ENCODE data around the gene BLCAP. TPM values are rescaled to one million over a fixed set of nuclear protein-coding genes. Genes with fewer than 3 reads are reported as not detected.

BLCAP gene
- total RNA-seq, 1 donor from 2014 or later: 97.2 TPM

- Mint-ChIP-seq H3K27me3 (ENCODE audit: unreplicated experiment) (peaks cover 12% of the 10 kb centered on the region), H3K4me3 (ENCODE audit: unreplicated experiment) (peak overlapping the region; percentile 95), H3K9me3 (ENCODE audit: unreplicated experiment) (peaks cover 12% of the 10 kb centered on the region), H3K36me3 (ENCODE audit: unreplicated experiment) (peaks cover 6% of the 10 kb centered on the region), H3K4me1 (ENCODE audit: low read depth, unreplicated experiment) (peaks cover 35% of the 10 kb centered on the region), H3K27ac (ENCODE audit: unreplicated experiment) (no peak overlapping the region)
- TF ChIP-seq, protein P1, sequence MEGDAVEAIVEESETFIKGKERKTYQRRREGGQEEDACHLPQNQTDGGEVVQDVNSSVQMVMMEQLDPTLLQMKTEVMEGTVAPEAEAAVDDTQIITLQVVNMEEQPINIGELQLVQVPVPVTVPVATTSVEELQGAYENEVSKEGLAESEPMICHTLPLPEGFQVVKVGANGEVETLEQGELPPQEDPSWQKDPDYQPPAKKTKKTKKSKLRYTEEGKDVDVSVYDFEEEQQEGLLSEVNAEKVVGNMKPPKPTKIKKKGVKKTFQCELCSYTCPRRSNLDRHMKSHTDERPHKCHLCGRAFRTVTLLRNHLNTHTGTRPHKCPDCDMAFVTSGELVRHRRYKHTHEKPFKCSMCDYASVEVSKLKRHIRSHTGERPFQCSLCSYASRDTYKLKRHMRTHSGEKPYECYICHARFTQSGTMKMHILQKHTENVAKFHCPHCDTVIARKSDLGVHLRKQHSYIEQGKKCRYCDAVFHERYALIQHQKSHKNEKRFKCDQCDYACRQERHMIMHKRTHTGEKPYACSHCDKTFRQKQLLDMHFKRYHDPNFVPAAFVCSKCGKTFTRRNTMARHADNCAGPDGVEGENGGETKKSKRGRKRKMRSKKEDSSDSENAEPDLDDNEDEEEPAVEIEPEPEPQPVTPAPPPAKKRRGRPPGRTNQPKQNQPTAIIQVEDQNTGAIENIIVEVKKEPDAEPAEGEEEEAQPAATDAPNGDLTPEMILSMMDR (IDR thresholded peaks at IDR 0.05; ENCODE audit: partially characterized antibody, unreplicated experiment): no peak
- DNase-seq: no peak
These were observed 1.9 kb downstream of the BLCAP start for GRCh38 chr20:37525810-37526209.

- Mint-ChIP-seq H3K9me3 (ENCODE audit: unreplicated experiment) (peaks cover 18% of the 10 kb centered on the region), H3K36me3 (ENCODE audit: unreplicated experiment) (peaks cover 12% of the 10 kb centered on the region), H3K4me1 (ENCODE audit: low read depth, unreplicated experiment) (peaks cover 42% of the 10 kb centered on the region), H3K27ac (ENCODE audit: unreplicated experiment) (peak overlapping the region; percentile 19), H3K27me3 (ENCODE audit: unreplicated experiment) (peaks cover 19% of the 10 kb centered on the region), H3K4me3 (ENCODE audit: unreplicated experiment) (peak overlapping the region; percentile 95)
- no peak for DNase-seq
- TF ChIP-seq, protein P1 (IDR thresholded peaks at IDR 0.05; ENCODE audit: partially characterized antibody, unreplicated experiment): no peak
These were observed 2.6 kb downstream of the BLCAP start for GRCh38 chr20:37524859-37525708.

GRCh38 chr20:37523911-37524700 is 3.6 kb downstream of the BLCAP start:
- Mint-ChIP-seq H3K9me3 (ENCODE audit: unreplicated experiment) (peaks cover 16% of the 10 kb centered on the region), H3K27me3 (ENCODE audit: unreplicated experiment) (peaks cover 19% of the 10 kb centered on the region), H3K36me3 (ENCODE audit: unreplicated experiment) (peaks cover 12% of the 10 kb centered on the region), H3K4me1 (ENCODE audit: low read depth, unreplicated experiment) (peaks cover 44% of the 10 kb centered on the region), H3K4me3 (ENCODE audit: unreplicated experiment) (peak overlapping the region; percentile 61), H3K27ac (ENCODE audit: unreplicated experiment) (peak overlapping the region; percentile 52)
- TF ChIP-seq, protein P1 (IDR thresholded peaks at IDR 0.05; ENCODE audit: partially characterized antibody, unreplicated experiment): no peak
- no peak for DNase-seq

GRCh38 chr20:37523012-37523391 is 4.7 kb downstream of the BLCAP start:
- H3K27ac Mint-ChIP-seq (ENCODE audit: unreplicated experiment): peak overlapping the region; percentile 52
- peak overlapping the region; percentile 61 for H3K4me3 Mint-ChIP-seq (ENCODE audit: unreplicated experiment)
- peaks cover 46% of the 10 kb centered on the region for H3K4me1 Mint-ChIP-seq (ENCODE audit: low read depth, unreplicated experiment)
- TF ChIP-seq, protein P1 (IDR thresholded peaks at IDR 0.05; ENCODE audit: partially characterized antibody, unreplicated experiment): no peak
- peaks cover 16% of the 10 kb centered on the region for H3K9me3 Mint-ChIP-seq (ENCODE audit: unreplicated experiment)
- H3K27me3 Mint-ChIP-seq (ENCODE audit: unreplicated experiment): peaks cover 19% of the 10 kb centered on the region
- DNase-seq: no peak
- H3K36me3 Mint-ChIP-seq (ENCODE audit: unreplicated experiment): peaks cover 16% of the 10 kb centered on the region

Data from glutamatergic neuron (in vitro differentiated cells).